Stimulated activated CD8-positive, alpha-beta memory T cell treated with anti-CD3 and anti-CD28 coated beads, Interleukin-7, amount 100 ng/mL, for 4 hours (primary cell): Measurements from ENCODE around the gene SIGLEC9.

Experiments
- DNase-seq, 2 donors: peaks; one replicate each; pipeline ENCODE4 v3.0.0-alpha.2; 2020; ENCODE audit warnings: low read depth in 2 of 2

SIGLEC9 gene

GRCh38 chr19:51144482-51145045 lies 19.9 kb downstream of the SIGLEC9 start:
- DNase-seq, result no peak

GRCh38 chr19:51145916-51146493 lies 21.3 kb downstream of the SIGLEC9 start:
- no peak for DNase-seq

GRCh38 chr19:51146751-51147150 lies 22.0 kb downstream of the SIGLEC9 start:
- no peak for DNase-seq

GRCh38 chr19:51147663-51148062 lies 23.0 kb downstream of the SIGLEC9 start:
- DNase-seq, result no peak

- no peak for DNase-seq
Observed at GRCh38 chr19:51148580-51148979, 23.9 kb downstream of the SIGLEC9 start.

- no peak for DNase-seq
Observed at GRCh38 chr19:51150627-51151026, 25.9 kb downstream of the SIGLEC9 start.

- DNase-seq, result no peak
Observed at GRCh38 chr19:51156710-51157109, 32.0 kb downstream of the SIGLEC9 start.

- DNase-seq, result no peak
Observed at GRCh38 chr19:51157265-51157664, 32.6 kb downstream of the SIGLEC9 start.

GRCh38 chr19:51158474-51159129 lies 33.9 kb downstream of the SIGLEC9 start:
- DNase-seq, result peak; percentile 45 to 59

GRCh38 chr19:51159656-51160055 lies 35.0 kb downstream of the SIGLEC9 start:
- no peak for DNase-seq

- DNase-seq, result no peak
Observed at GRCh38 chr19:51161266-51161665, 36.6 kb downstream of the SIGLEC9 start.

- no peak for DNase-seq
Observed at GRCh38 chr19:51161867-51162496, 37.3 kb downstream of the SIGLEC9 start.

GRCh38 chr19:51163257-51163656 lies 38.6 kb downstream of the SIGLEC9 start:
- no peak for DNase-seq

- no peak for DNase-seq
Observed at GRCh38 chr19:51164215-51164614, 39.5 kb downstream of the SIGLEC9 start.

GRCh38 chr19:51166846-51167490 lies 42.3 kb downstream of the SIGLEC9 start:
- peak in 1 of 2 donors; percentile 29 for DNase-seq

GRCh38 chr19:51168564-51169282 lies 44.0 kb downstream of the SIGLEC9 start:
- DNase-seq, result no peak

GRCh38 chr19:51169283-51169918 lies 44.7 kb downstream of the SIGLEC9 start:
- peak; percentile 32 to 45 for DNase-seq

- DNase-seq, result no peak
Observed at GRCh38 chr19:51172223-51172622, 47.5 kb downstream of the SIGLEC9 start.

- no peak for DNase-seq
Observed at GRCh38 chr19:51173681-51174080, 49.0 kb downstream of the SIGLEC9 start.

- DNase-seq, result no peak
Observed at GRCh38 chr19:51179256-51179655, 54.5 kb downstream of the SIGLEC9 start.
